Fibroblast of mammary gland (primary cell): ENCODE data around the gene HSD17B2.

Experiments used
- DNase-seq: peaks from one replicate; pipeline ENCODE4 v3.0.0-alpha.2; 2010; ENCODE audit warnings: low read depth
- H3K4me3 ChIP-seq: 2 replicates; pipeline ENCODE4 v1.5.1; 2011; ENCODE audit warnings: low read depth, mild to moderate bottlenecking, low read length, moderate library complexity; ENCODE audit not compliant: control insufficient read depth
- CTCF ChIP-seq: conservative IDR thresholded peaks from 2 replicates; pipeline ENCODE4 v1.5.1; 2011; ENCODE audit warnings: low read depth, low read length, inconsistent platforms; ENCODE audit not compliant: control insufficient read depth, insufficient read depth

Gene HSD17B2

DNA sequence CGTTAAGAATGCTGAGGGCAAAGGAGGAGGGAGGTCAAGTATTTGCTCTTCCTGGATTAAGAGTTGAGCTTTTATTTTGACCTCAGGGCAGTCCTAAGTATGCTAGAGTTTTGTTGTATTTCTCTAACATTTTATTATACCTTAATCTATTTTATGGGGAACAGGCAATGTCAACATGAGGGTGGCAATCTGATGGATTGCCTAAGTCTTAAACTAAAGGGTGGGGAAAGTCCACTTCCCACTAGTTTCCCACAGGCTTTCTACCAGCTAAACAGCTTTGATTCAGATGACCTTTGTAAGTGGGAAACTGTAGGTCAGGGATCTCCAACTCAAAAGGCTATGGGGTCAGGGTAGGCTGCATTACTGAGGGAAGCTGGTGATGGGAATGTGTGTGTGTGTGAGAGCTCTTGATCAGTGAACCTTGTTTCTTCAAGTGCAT lies 24.9 kb downstream of the HSD17B2 start:
- no peak for DNase-seq
- no peak overlapping the region for H3K4me3 ChIP-seq
- no peak for TF ChIP-seq CTCF

- peak; percentile 33 for DNase-seq
- no peak overlapping the region for H3K4me3 ChIP-seq
- peak; percentile 40 for TF ChIP-seq CTCF
Observed at GRCh38 chr16:82061861-82062525, 26.9 kb downstream of the HSD17B2 start.

GRCh38 chr16:82062645-82063058 lies 27.6 kb downstream of the HSD17B2 start:
- peak; percentile 49 for DNase-seq
- no peak for TF ChIP-seq CTCF
- no peak overlapping the region for H3K4me3 ChIP-seq

- no peak for DNase-seq
- no peak overlapping the region for H3K4me3 ChIP-seq
- no peak for TF ChIP-seq CTCF
Observed at GRCh38 chr16:82063456-82064082, 28.5 kb downstream of the HSD17B2 start.

- no peak for TF ChIP-seq CTCF
- no peak for DNase-seq
- no peak overlapping the region for H3K4me3 ChIP-seq
Observed at GRCh38 chr16:82067042-82067803, 32.2 kb downstream of the HSD17B2 start.

DNA sequence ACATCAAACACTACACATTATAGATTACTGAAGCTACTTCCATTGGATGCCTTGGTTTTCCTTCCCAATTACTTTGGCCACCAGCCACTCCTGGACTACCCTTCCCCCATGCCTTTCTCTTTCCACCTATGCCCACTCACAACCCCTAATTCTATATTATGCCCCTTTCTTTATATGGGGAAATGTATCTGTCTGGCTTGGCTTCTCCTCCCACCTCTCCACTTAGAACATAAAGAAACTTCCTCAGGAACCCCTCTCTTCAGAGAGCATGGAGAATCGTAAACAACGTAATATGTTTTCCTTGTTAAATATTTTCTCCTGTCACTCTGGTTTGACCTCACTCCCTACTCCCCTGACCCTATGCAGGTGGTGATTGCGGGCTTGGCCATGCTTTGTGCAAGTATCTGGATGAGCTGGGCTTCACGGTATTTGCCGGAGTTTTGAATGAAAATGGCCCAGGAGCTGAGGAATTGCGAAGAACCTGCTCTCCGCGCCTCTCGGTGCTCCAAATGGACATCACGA lies 32.8 kb downstream of the HSD17B2 start:
- TF ChIP-seq CTCF, result no peak
- no peak for DNase-seq
- H3K4me3 ChIP-seq, result no peak overlapping the region
